ENCODE results near the gene CARS2. TPM values are rescaled to one million over a fixed set of nuclear protein-coding genes. Genes with fewer than 3 reads are reported as not detected.

The CARS2 gene
- total and polyA plus RNA-seq, 2 of the 8 experiments (the other 6 are each of a cell fraction or from before 2014, with no cell fraction given), result 47.7 to 55.9 TPM

- no peak for TF ChIP-seq USF2 (IDR thresholded peaks at IDR 0.05; ENCODE audit: low read length)
- TF ChIP-seq CEBPB (IDR thresholded peaks at IDR 0.05; ENCODE audit: low read depth, low read length), result no peak
- no peak for TF ChIP-seq GABPA (IDR thresholded peaks at IDR 0.05; ENCODE audit: borderline replicate concordance, insufficient read depth, low read length)
- no peak for TF ChIP-seq MAX (IDR thresholded peaks at IDR 0.05)
These were observed 16.2 kb downstream of the CARS2 start (continued) for GRCh38 chr13:110689711-110690110.

All from H1 (cell line).